Smooth muscle cell of the umbilical artery (primary cell): ENCODE measurements around the gene DUSP7. TPM values are rescaled to one million over a fixed set of nuclear protein-coding genes. Genes with fewer than 3 reads are reported as not detected.

Source experiments
- total RNA-seq: library from RNA; depleted of rRNA; stranded (reverse); fragments of >200 nt; gene quantifications from 2 replicates; pipeline ENCODE4 v1.2.3, GENCODE V29; 2014

The DUSP7 gene
- 5.9 and 12.9 TPM in 2 replicates for total RNA-seq

GRCh38 chr3:52056521-52056967 lies at the start of gene DUSP7:
Gene DUSP7 (minus strand): TSS chr3:52056571. CDS start chr3:52056366, 205 bp downstream.

Other genes starting within 250 kb of the DUSP7 start
- not detected in 2 replicates for gene IQCF2, start 195.0 kb downstream of the DUSP7 start, total RNA-seq
- gene IQCF5, start 181.0 kb downstream of the DUSP7 start, total RNA-seq: not detected in 2 replicates
- not detected in 2 replicates for gene IQCF1, start 153.2 kb downstream of the DUSP7 start, total RNA-seq
- 26.3 and 30.3 TPM in 2 replicates for gene RRP9, start 114.7 kb downstream of the DUSP7 start, total RNA-seq
- 10.4 and 31.0 TPM in 2 replicates for gene PARP3, start 114.2 kb downstream of the DUSP7 start, total RNA-seq
- 0.05 TPM in 1 of 2 replicates, not detected in the other for gene GPR62, start 101.2 kb downstream of the DUSP7 start, total RNA-seq
- gene PCBP4, start 89.1 kb downstream of the DUSP7 start, total RNA-seq: 44.5 and 89.4 TPM in 2 replicates
- 20.8 and 25.9 TPM in 2 replicates for gene ABHD14B, start 82.5 kb downstream of the DUSP7 start, total RNA-seq
- 11.8 and 21.1 TPM in 2 replicates for gene ABHD14A, start 81.5 kb downstream of the DUSP7 start, total RNA-seq
- 37.8 and 38.3 TPM in 2 replicates for gene ACY1, start 73.0 kb downstream of the DUSP7 start, total RNA-seq
- 572 and 1,193 TPM in 2 replicates for gene RPL29, start 60.7 kb downstream of the DUSP7 start, total RNA-seq
- gene POC1A, start 97.9 kb upstream of the DUSP7 start, total RNA-seq: 1.5 and 5.7 TPM in 2 replicates
- gene ALAS1, start 141.6 kb upstream of the DUSP7 start, total RNA-seq: 46.3 and 53.3 TPM in 2 replicates
- gene TLR9, start 169.1 kb upstream of the DUSP7 start, total RNA-seq: under 0.01 TPM in 1 of 2 replicates, not detected in the other
- gene TWF2, start 182.6 kb upstream of the DUSP7 start, total RNA-seq: 91.8 and 107 TPM in 2 replicates
- 23.2 and 23.4 TPM in 2 replicates for gene PPM1M, start 189.2 kb upstream of the DUSP7 start, total RNA-seq
- 65.0 and 79.3 TPM in 2 replicates for gene WDR82, start 222.1 kb upstream of the DUSP7 start, total RNA-seq
- 5.6 and 6.2 TPM in 2 replicates for gene GLYCTK, start 231.3 kb upstream of the DUSP7 start, total RNA-seq